Globus pallidus (tissue), 1 donor: ENCODE data around the gene GNL1.
A peak's percentile ranks its signal among the peaks of the same experiment; 100 is the strongest.
"Not testable (repeated sequence)": the region's sequence is repeated elsewhere in the genome, so short reads cannot be mapped to it uniquely, and the experiment has no call there.

Experiments used
- DNase-seq: peaks from one replicate; pipeline ENCODE4 v3.0.0-alpha.2; 2015; ENCODE audit warnings: low spot score

The GNL1 gene

DNA sequence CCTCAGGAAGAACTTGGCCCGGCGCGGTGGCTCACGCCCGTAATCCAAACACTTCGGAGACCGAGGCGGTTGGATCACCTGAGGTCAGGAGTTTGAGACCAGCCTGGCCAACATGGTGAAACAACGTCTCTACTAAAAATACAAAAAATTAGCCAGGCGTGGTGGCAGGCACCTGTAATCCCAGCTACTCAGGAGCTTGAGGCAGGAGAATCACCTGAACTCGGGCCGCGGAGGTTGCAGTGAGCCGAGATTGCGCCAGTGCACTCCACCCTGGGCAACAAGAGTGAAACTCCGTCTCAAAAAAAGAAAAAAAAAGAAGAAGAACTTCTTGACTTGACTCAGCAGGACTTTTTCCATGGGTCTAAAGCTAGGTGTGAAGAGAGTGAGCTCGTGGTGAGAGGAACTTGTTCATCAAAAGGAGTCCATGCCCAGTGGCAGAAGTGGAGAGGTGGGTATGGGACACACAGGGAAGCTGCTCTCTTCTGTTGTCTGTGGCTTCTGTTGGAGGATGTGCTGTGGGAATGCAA lies 26.9 kb downstream of the GNL1 start:
- DNase-seq: not testable (repeated sequence)

DNA sequence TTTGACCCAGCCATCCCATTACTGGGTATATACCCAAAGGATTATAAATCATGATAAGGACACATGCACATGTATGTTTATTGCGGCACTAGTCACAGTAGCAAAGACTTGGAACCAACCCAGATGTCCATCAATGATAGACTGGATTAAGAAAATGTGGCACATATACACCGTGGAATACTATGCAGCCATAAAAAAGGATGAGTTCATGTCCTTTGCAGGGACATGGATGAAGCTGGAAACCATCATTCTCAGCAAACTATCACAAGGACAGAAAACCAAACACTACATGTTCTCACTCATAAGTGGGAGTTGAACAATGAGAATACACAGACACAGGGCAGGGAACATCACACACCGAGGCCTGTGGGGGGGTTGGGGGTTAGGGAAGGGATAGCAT lies 29.8 kb downstream of the GNL1 start:
- DNase-seq: not testable (repeated sequence)

DNA sequence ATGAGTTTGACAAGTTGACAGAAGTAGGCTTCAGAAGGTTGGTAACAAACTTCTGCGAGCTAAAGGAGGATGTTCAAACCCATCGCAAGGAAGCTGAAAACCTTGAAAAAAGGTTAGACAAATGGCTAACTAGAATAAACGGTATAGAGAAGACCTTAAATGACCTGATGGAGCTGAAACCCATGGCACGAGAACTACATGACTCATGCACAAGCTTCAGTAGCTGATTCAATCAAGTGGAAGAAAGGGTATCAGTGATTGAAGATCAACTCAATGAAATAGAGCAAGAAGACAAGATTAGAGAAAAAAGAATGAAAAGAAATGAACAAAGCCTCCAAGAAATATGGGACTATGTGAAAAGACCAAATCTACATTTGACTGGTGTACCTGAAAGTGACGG lies 34.3 kb downstream of the GNL1 start:
- DNase-seq: not testable (repeated sequence)

DNA sequence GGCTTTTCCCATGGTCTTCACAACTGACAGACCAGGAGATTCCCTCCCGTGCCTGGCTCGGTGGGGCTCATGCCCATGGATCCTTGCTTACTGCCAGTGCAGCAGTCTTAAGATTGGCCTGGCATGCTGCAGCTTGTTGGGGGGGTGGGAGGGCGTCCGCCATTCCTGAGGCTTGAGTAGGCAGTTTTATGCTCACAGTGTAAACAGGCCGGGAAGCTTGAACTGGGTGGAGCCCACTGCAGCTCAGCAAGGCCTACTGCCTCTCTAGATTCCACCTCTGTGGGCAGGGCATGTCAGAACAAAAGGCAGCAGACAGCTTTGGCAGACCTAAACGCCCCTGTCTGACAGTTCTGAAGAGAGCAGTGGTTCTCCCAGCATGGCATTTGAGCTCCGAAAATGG lies 35.2 kb downstream of the GNL1 start:
- not testable (repeated sequence) for DNase-seq

DNA sequence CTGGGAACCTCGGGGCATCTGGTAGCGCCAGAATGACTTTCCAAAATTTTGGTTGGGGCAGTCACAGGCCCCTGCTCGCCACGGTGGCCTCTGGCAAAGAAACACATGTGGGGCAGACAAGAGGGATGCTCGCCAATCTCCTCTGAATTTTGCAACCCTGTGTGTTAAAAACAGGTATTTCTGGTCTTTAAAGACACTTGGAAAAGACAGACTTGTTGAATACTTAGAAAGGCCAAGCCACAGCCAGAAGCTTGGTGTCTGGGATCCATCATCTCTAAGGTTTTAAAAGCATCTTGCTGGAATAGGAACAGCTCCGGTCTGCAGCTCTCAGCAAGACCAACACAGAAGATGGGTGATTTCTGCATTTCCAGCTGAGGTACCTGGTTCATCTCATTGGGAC lies 35.8 kb downstream of the GNL1 start:
- DNase-seq: no peak

DNA sequence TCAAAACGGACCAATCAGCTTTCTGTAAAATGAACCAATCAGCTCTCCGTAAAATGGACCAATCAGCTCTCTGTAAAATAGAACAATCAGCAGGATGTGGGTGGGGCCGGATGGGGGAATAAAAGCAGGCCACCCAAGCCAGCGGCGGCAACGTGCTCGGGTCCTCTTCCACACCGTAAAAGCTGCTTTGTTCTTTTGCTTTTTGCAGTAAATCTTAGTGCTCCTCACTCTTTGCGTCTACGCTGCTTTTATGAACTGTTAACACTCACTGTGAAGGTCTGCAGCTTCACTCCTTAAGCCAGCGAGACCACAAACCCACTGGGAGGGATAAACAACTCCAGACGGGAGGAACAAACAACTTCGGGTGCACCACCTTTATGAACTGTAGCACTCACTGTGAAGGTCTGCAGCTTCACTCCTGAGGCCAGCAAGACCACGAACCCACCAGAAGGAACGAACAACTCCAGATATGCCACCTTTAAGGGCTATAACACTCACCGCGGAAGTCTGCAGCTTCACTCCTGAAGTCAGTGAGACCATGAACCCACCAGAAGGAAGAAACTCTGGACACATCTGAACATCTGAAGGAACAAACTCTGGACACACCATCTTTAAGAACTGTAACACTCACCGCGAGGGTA lies 37.7 kb downstream of the GNL1 start:
- not testable (repeated sequence) for DNase-seq

DNA sequence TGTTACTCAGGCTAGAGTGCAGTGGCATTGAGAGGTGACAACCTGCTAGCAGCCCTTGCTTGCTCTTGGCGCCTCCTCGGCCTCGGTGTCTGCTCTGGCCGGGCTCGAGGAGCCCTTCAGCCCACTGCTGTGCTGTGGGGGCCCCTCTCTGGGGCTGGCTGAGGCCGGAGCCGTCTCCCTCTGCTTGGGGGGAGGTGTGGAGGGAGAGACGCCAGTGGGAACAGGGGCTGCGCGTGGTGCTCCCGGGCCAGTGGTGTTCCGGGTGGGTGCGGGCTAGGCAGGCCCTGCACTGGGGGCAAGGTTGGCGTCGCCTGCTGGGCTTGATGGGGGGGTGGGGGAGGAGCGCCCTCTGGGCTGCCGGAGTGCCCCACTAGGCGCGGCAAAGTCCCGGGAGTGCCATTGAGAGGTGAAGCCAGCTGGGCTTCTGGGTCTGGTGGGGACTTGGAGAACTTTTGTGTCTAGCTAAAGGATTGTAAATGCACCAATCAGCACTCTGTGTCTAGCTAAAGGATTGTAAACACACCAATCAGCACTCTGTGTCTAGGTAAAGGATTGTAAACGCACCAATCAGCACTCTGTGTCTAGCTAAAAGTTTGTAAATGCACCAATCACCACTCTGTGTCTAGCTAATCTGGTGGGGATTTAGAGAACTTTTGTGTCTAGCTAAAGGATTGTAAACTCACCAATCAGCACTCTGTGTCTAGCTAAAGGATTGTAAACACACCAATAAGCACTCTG lies 38.4 kb downstream of the GNL1 start:
- not testable (repeated sequence) for DNase-seq

DNA sequence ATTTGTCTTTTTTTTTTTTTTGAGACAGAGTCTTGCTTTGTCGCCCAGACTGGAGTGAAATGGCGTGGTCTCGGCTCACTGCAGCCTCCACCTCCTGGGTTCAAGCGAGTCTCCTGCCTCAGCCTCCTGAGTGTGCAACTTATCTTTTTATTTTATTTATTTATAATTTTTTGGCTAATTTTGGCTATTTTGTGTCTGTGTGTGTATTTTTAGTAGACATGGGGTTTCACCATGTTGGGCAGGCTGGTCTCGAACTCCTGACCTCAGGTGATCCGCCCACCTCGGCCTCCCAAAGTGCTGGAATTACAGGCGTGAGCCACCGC lies 39.6 kb downstream of the GNL1 start:
- not testable (repeated sequence) for DNase-seq

DNA sequence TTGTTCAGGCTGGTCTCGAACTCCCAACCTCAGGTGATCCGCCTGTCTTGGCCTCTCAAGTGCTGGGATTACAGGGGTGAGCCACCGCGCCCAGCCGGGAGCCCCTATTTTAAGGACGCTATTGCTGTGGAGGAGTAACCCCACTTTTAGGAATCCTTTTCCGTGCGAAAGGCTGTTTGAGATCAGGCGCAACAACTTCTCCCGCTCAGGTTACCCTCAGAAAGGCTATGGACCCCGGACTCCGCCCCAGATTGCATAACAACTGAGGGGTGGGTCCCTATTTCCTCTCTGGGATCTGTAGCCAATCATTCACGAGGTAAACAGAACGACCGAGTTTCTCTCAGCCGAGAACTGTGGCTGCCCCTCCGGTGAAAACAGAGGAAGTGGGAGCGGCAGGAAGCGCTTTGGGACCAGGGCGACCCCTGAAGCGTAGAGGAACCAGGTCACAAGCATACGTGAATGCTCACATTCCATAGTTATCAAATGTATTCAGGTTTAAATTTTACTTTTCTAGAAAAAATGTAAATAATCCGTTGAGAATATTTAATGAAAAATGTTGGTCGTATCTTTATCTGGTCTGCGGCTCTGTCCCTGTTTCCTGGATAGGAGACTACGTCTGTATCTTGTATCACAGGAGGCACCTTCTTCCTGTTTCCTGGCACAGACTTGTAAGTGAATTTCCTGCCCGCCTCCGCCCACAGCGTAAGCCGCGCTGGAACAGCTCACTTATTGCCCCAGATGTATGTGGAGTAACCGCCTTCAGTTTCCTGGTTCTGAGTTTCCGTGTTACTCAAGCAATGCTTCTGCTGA lies 40.1 kb downstream of the GNL1 start:
- peak; percentile 70 for DNase-seq

DNA sequence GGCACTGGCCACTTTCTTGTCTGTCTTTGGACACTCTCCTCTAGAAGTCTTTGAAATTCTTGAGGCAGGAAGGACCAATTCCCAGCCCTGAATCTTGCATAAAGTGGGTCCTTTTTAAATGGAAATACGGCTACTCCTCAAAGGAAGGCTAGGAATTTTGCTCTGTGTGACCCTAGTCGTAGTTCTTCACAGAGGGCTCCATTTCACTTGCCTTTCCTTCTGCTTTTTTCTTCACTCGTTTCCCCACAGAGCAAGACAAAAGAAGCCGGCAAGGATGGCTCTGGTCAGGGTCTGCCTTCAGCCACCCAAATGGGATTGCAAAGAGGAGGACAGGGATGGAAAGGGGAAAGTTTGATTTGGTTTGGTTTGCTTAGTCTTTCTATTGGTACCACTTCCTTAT lies 41.2 kb downstream of the GNL1 start:
- no peak for DNase-seq

DNA sequence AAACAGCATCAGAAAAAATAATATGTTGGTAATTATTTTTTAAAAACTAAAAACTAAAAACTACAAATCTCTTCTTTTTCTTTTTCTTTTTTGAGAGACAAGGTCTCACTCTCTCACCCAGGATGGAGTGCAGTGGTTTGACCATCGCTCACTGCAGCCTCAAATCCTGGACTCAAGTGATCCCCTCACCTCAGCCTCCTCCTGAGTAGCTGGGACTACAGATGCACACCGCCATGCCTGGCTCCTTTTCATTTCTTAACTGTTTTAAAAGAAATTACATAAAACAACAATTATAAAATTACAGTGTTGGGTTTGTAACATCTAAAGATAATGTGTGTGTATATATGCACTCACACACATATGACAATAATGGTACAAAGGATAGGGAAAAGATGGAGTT lies 42.8 kb downstream of the GNL1 start:
- no peak for DNase-seq

DNA sequence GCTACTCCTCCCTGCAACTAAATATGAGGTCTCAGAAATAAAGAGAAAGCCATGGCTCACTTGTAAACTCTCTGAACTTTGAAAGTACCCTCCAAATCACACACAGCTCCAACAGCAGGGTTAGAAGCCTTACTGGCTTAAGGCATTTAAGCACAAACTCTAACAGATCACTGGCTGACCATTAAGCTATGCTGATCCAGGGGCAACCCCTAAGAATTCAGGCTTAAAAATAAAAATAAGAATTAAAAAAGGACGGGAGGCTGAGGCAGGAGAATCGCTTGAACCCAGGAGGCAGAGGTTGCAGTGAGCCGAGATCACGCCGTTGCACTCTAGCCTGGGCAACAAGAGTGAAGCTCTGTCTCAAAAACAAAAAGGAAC lies 45.1 kb downstream of the GNL1 start:
- no peak for DNase-seq

DNA sequence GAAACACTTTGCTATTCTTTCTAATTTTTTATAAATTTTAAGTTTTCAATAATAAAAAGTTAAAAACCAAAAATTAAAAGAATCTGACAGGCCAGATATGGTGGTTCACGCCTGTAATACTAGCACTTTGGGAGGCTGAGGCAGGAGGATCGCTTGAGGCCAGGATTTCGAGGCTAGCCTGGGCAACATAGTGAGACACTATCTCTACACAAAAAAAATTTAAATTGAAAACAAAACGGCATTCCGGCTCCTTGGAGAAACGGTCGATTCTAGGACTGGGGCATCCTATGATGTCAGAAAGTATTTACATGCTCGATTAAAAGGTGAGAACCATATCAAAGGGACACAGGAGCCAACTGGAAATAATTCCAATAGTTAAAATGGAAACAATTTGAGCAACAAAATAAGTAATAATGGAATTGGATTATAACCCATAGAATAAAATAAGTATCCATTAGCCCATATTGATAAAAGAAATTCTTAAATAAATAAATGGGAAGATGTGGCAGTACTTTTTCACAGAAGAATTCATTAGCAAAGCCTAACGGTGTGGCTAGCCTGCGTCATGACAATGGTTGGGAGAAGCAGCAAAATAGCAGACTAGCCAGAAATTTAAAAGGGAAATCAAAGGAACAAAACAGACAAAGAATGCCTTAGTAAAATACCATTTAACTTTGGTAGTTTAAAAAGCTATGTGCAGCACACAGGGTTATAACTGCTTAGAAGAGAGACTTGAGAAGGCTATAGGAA lies 45.7 kb downstream of the GNL1 start:
- DNase-seq: no peak

DNA sequence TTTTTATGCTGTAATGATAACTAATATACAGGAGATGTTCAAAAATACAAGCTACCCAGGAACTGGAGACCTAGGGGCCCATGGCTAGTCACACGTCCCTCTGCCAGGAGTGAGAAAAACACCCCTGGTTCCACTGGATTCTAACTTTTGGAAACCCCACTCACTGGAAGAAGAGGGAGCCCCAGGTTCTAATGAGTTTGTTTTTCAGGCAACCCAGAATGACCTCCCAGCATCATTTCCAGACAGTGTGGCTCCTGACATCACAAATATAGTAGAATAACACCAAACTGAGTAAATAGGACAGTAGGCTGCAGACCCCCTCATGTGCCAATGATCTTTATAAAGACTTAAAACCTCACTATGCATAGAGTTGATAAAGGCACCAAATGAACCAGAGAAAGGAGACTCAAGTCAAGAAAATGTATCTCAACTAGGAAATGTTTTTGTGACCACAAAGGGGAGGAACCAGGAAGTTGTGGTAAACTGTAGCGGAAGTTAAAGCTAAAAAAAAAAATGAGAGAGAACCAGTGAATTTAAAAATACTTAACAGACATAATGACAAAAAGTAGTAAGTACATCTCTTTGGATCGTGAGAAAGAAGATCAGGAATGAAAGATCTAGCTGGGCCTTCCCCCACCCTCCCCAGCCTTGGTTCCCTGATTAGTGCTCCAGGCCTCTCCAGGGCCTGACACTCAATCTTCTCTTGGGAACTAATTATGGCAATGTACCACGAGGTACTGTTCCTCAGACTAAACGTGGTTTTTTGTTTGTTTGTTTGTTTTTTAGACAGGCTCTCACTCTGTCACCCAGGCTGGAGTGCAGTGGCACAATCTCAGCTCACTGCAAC lies 47.2 kb downstream of the GNL1 start:
- DNase-seq: no peak

DNA sequence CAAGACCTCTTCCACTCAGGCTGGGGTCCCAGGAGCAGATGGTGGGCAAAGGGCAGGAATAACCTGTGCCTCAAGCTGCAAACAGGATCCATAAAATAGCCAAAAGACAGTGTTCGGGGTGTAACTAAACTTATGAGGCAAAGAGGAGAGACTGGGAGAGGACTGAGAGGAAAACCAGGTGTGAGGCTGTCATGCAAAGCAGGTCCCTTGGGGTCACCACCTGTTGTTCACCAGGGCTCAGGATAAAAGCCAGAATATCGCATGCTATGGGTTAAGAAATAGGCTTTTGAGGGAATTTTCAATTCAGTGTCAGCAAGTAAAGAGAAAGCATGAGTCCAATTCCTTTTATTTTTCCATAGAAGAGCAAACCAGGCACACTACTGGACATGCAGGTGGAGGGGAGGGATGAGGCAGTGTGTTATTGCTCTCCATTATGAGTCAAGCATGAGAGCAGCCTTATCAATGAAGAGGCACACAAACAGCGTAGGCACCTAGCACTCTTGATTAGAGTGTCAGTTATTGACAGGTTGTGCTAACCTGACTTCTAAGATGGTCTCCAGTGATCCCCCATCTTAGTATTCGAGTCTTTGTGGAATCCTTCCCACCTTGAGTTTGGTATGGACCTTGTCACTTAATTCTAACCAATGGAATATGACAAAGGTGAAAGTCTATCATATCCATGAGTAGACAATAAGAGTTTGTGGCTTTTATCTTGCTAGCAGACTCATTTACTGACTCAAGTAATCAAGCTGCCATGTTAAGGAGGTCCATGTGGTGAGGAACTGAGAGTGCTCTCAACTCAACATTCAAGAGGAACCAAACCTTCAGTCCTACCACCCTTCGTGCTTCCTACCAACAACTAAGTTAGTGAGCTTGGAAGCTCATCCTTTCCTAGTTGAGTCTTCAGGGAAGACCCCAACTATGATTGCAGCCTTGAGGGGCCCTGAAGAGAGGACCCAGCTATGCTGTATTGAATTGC lies 48.2 kb downstream of the GNL1 start:
- no peak for DNase-seq

DNA sequence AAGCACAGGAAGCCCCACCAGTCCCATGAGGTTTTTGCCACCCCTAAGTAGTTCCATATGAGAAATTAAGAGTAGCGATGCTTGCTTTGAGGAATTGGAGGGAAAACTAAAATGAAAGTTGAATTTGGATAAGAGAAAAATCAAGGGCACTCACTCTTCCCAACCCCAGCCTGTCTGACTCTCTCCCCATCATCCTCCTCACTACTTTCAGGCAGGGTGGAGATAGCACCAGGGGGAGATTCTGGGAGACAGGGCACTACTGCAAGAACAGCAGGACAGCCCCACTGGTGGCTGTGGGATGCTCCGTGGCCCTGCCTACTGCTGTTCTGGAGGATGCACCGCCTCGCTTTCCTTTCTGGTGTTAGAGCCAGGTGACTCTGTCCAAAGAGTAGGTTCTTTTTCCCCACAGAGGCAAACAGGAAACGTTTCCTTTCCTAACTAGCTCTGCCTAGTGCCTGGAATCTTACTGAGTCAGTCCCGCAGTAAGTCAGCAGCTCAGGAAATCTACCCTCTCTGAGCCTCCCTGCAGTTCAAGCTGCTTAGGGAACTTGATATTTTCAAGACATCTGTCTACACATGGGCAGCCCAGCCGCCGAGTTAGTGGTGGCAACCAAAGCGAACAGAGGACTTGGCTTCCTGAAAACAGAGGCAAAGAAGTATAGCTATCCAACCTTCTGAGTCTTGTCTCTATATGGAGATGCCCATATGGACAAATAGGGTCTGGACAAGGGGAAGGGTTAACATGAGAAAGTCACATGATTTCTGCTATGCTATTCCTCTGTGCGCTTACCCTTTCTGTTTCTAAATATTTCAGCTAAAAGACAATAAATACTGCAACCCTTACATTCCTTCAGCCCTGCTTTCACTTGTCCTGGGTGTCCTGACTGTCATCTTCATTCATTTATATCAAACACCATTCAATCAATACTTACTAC lies 55.6 kb downstream of the GNL1 start:
- no peak for DNase-seq

DNA sequence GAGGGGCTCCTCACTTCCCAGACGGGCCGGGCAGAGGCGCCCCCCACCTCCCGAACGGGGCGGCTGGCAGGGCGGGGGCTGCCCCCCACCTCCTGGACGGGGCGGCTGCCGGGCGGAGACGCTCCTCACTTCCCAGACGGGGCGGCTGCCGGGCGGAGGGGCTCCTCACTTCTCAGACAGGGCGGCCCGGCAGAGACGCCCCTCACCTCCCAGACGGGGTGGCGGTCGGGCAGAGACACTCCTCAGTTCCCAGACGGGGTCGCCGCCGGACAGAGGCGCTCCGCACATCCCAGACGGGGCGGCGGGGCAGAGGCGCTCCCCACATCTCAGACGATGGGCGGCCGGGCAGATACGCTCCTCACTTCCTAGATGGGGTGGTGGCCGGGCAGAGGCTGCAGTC lies 57.6 kb downstream of the GNL1 start:
- DNase-seq: not testable (repeated sequence)

DNA sequence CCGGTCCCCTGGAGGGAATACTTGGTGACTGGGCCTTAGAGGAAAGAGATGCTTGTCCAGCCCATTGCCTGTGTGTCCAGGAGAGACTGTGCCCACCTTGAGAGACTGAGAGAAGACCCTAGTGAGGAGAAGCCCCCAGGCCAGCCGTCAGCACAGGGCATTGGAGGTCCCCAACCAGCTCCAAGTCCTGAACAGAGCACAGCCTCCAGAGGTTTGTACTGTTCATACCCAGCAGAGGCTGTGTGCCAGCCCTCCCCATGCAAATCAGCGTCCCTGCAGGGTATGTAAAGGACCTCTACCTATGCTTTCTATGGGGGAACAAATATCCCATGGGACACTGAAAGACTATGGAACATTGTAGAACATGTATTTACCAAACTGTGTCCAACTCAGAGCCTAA lies 58.6 kb downstream of the GNL1 start:
- no peak for DNase-seq

DNA sequence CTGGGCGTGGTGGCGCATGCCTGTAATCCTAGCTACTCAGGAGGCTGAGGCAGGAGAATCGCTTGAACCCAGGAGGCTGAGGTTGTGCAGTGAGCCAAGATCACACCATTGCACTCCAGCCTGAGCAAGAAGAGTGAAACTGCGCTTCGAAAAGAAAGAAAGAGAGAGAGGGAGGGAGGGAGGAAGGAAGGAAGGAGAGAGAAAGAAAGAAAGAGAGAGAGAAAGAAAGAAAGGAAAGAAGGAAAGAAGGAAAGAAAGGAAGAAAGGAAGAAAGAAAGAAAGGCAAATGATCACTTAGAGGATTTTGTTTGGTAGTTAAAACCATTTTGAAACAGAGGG lies 59.1 kb downstream of the GNL1 start:
- DNase-seq: not testable (repeated sequence)
